ENCODE measurements around the gene AUNIP. TPM values are rescaled to one million over a fixed set of nuclear protein-coding genes. Genes with fewer than 3 reads are reported as not detected.

The AUNIP gene
- total and polyA plus RNA-seq, 7 donors = 0.05 to 0.47 (median 0.13) TPM; not detected in 2

- no peaks in the 10 kb centered on the region for H3K27me3 ChIP-seq (ENCODE audit: insufficient read depth in 3 of 3, low read length in 2 of 3)
- intact Hi-C loops (cut with DNase I) = loop anchor here in 1 of 2 donors (5.0 kb wide), 1 partner anchor 97 kb away; no protein-coding TSS in a partner anchor
- peaks cover 39% of the 10 kb centered on the region for H3K4me1 ChIP-seq
- DNase-seq (no peak), ATAC-seq (peak; percentile 34 to 66 (median 56))
- 19 to 49% (median 29%) methylated on average over 8 of the region's 8 CpGs for WGBS, 3 donors
- no peaks in the 10 kb centered on the region for H3K9me3 ChIP-seq
- no peaks in the 10 kb centered on the region for H3K36me3 ChIP-seq (ENCODE audit: insufficient read depth in 1 of 2, low read depth in 1 of 2)
- no peak overlapping the region for H3K4me3 ChIP-seq
- peak overlapping the region; percentile 84 for H3K27ac ChIP-seq
- no peak for TF ChIP-seq CTCF (IDR thresholded peaks at IDR 0.05)
Measured at GRCh38 chr1:25794325-25794724, 64.9 kb downstream of the AUNIP start.

- Histone ChIP-seq H3K9me3 (no peaks in the 10 kb centered on the region), H3K36me3 (ENCODE audit: insufficient read depth in 1 of 2, low read depth in 1 of 2) (no peaks in the 10 kb centered on the region), H3K27ac (peak overlapping the region; percentile 84), H3K4me1 (peaks cover 36% of the 10 kb centered on the region), H3K4me3 (no peak overlapping the region), H3K27me3 (ENCODE audit: insufficient read depth in 3 of 3, low read length in 2 of 3) (no peaks in the 10 kb centered on the region)
- 37 to 66% (median 49%) methylated on average over 7 of the region's 7 CpGs for WGBS, 3 donors
- intact Hi-C loops (cut with DNase I) = loop anchor here in 1 of 2 donors (5.0 kb wide), 1 partner anchor 96 kb away; no protein-coding TSS in a partner anchor
- ATAC-seq (no peak), DNase-seq (no peak)
- TF ChIP-seq CTCF (IDR thresholded peaks at IDR 0.05) = no peak
Measured at GRCh38 chr1:25793585-25794170, 65.6 kb downstream of the AUNIP start.

GRCh38 chr1:25792115-25792514, 67.1 kb downstream of the AUNIP start:
- intact Hi-C loops (cut with DNase I) = loop anchor here in 1 of 2 donors (5.0 kb wide), 1 partner anchor 95 kb away; no protein-coding TSS in a partner anchor
- TF ChIP-seq CTCF (IDR thresholded peaks at IDR 0.05) = no peak
- DNase-seq (no peak), ATAC-seq (no peak)
- no peak overlapping the region for H3K4me3 ChIP-seq
- no peaks in the 10 kb centered on the region for H3K9me3 ChIP-seq
- no peak overlapping the region for H3K27ac ChIP-seq
- no peaks in the 10 kb centered on the region for H3K36me3 ChIP-seq (ENCODE audit: insufficient read depth in 1 of 2, low read depth in 1 of 2)
- H3K4me1 ChIP-seq = peaks cover 42% of the 10 kb centered on the region
- no peaks in the 10 kb centered on the region for H3K27me3 ChIP-seq (ENCODE audit: insufficient read depth in 3 of 3, low read length in 2 of 3)
- WGBS, 3 donors = 55 to 64% (median 64%) methylated on average over 4 of the region's 4 CpGs

- peaks cover 44% of the 10 kb centered on the region for H3K4me1 ChIP-seq
- TF ChIP-seq CTCF (IDR thresholded peaks at IDR 0.05) = no peak
- no peak overlapping the region for H3K4me3 ChIP-seq
- no peaks in the 10 kb centered on the region for H3K27me3 ChIP-seq (ENCODE audit: insufficient read depth in 3 of 3, low read length in 2 of 3)
- WGBS, 3 donors = 83 to 87% (median 84%) methylated on average over 6 of the region's 6 CpGs
- H3K27ac ChIP-seq = no peak overlapping the region
- no peak for DNase-seq
- H3K36me3 ChIP-seq (ENCODE audit: insufficient read depth in 1 of 2, low read depth in 1 of 2) = no peaks in the 10 kb centered on the region
- no peaks in the 10 kb centered on the region for H3K9me3 ChIP-seq
- intact Hi-C loops (cut with DNase I) = loop anchor here in 1 of 2 donors (5.0 kb wide), 1 partner anchor 93 kb away; no protein-coding TSS in a partner anchor
- ATAC-seq = no peak
Measured at GRCh38 chr1:25790472-25790871, 68.8 kb downstream of the AUNIP start.
